GM21515 (cell line): ENCODE measurements around the gene SP110.
"Not testable (repeated sequence)": the region's sequence is repeated elsewhere in the genome, so short reads cannot be mapped to it uniquely, and the experiment has no call there.

Source experiments
- ATAC-seq: cut with Tn5 transposase; IDR thresholded peaks from one replicate; pipeline ENCODE4 v1.9.1; 2021; ENCODE audit not compliant: unreplicated experiment

SP110 gene

DNA sequence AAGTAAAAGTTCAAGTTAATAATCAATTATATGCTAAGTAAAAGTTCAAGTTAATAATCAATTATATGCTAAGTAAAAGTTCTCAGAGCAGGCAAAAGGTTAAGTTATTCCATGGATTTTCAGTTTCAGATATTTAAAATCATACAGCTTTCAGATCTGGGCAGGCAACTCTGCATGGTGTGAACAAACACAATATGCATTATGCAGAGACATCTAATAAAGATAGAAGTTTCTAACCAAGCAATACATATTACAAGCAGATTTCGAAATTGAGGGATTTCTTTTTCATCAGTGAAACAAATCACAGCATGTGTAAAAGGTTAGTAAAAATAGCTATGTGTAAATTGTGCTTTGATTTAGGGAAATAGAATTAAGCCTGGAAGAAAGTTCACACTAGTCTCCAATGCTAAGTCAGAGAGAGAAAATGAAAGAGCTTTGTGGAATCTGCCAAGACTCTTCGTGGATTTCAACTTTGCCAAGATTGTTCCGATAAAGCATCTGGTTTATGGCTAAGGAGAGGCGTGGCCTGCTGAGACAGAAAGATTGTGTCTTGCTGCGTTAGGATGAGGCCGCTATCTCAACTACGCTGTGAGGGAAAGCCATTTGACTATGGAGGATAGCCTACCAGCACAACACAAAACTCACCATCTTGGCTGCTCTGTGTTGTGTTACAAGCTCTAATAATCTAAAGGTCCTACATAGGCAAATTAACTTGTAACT lies 91.0 kb downstream of the SP110 start:
- no peak for ATAC-seq

DNA sequence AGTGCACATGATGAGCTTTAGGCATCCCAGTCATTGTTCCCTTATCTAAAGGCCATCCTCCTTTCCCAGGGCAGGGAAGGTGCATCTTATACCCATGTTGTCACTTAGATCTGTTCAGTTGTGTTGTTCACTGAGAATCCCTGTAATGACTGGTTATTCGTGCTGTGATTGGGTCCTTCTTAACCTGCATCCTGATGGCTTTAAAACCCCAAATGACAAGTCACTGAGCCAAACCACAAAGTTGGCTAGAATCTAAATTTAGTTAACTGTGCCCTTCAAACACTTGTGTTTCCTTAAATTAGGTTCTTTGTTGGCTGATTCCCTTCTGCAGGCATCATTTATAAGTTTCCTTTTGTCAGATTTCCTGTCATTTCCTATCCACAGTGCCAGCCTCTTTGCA lies 92.6 kb downstream of the SP110 start:
- no peak for ATAC-seq

DNA sequence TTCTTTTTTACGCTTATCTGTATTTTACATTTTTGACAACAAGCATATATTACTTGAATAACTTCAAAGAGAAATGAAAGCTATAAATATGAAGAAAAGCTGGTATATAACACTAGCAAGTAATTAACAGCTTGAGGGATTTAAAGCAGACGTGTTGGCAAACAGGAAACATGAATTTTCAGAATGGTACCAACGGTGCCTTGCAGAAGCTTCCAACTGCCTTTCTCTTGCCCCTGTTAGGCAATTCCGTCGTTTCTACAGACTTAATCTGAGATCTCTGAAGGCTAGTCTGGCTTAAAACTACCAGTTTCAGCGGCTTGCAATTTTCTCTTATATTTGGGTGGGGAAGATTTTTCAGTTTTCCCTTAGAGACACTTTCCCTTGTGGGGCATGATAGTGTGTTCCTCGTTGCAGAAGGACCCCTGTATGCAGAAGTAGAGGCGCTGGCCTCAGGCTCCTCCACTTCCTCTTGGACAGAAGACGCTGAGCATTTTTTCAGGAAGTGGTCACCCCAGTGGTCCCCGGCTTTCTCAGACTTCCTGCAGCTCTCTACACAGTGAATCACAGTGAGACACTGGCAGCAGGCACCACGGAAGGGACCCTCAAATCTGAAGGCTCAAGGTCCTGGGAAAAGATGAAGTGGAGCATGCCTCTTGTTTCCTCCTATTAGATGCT lies 94.9 kb downstream of the SP110 start:
- no peak for ATAC-seq

DNA sequence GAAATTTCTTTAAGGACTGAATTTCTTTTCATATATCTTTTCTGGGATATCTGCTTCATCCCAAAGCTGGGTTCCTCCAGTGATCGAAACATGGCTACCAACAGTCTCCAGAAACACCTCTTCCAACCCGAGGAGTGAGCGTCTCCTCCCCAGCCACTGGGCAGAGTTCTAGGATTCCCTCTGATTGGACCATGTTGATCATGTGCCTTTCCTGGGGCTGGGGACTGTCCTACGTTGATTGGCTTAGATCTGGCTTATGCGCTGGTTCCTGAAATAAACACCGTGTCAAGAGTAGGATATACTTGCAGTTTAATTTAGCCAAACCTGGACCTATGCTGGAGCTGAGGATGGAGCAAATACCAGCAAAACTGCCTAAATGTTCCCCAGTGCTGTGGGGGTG lies 95.5 kb downstream of the SP110 start:
- ATAC-seq = no peak

DNA sequence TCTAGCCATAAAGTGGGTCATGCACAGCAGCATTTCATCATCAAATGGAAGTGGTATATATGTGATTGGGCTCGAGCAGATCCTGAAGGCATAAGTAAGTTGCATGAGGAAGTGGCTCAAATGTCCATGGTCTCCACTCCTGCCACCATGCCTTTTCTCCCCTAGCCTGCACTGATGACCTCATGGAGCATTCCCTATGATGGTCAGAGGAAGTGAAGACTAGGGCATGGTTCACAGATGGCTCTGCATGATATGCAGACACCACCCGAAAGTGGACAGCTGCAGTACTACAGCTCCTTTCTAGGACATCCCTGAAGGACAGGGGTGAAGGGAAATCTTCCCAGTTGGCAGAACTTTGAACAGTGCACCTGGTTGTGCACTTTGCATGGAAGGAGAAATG lies 99.4 kb downstream of the SP110 start:
- not testable (repeated sequence) for ATAC-seq

DNA sequence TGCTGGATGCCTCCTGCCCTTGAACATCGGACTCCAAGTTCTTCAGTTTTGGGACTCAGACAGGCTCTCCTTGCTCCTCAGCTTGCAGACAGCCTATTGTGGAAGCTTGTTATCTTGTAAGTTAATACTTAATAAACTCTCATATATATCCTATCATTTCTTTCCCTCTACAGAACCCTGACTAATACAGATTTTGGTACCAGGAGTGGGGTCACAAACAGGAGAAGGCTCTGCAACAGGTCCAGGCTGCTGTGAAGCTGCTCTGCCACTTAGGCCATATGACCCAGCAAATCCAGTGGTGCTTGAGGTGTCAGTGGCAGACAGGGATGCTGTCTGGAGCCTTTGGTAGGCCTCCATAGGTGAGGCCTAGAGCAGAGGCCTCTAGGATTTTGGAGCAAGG lies 100.0 kb downstream of the SP110 start:
- not testable (repeated sequence) for ATAC-seq
